HG03095 (cell line): ENCODE results near the gene DOK6.
"Not testable (repeated sequence)": the region's sequence is repeated elsewhere in the genome, so short reads cannot be mapped to it uniquely, and the experiment has no call there.

Experiments
- ATAC-seq: cut with Tn5 transposase; IDR thresholded peaks from one replicate; pipeline ENCODE4 v1.9.1; 2021; ENCODE audit warnings: moderate library complexity; ENCODE audit not compliant: unreplicated experiment

Gene DOK6

GRCh38 chr18:69789794-69790193, 389.1 kb downstream of the DOK6 start:
- ATAC-seq = no peak

GRCh38 chr18:69790649-69791048, 390.0 kb downstream of the DOK6 start:
- ATAC-seq = no peak

- no peak for ATAC-seq
Measured at GRCh38 chr18:69795791-69796190, 395.1 kb downstream of the DOK6 start.

GRCh38 chr18:69804776-69805501, 404.3 kb downstream of the DOK6 start:
- no peak for ATAC-seq

GRCh38 chr18:69808399-69808798, 407.7 kb downstream of the DOK6 start:
- no peak for ATAC-seq

- no peak for ATAC-seq
Measured at GRCh38 chr18:69813559-69813958, 412.9 kb downstream of the DOK6 start.

GRCh38 chr18:69814861-69815385, 414.2 kb downstream of the DOK6 start:
- no peak for ATAC-seq

- ATAC-seq = no peak
Measured at GRCh38 chr18:69817335-69817940, 416.8 kb downstream of the DOK6 start.

- no peak for ATAC-seq
Measured at GRCh38 chr18:69819460-69819859, 418.8 kb downstream of the DOK6 start.

GRCh38 chr18:69820538-69820937, 419.9 kb downstream of the DOK6 start:
- ATAC-seq = no peak

GRCh38 chr18:69830189-69830588, 429.5 kb downstream of the DOK6 start:
- no peak for ATAC-seq

- ATAC-seq = not testable (repeated sequence)
Measured at GRCh38 chr18:69834980-69835379, 434.3 kb downstream of the DOK6 start.

GRCh38 chr18:69838003-69838402, 437.3 kb downstream of the DOK6 start:
- no peak for ATAC-seq

GRCh38 chr18:69838620-69839411, 438.1 kb downstream of the DOK6 start:
- peak; percentile 60 for ATAC-seq

- ATAC-seq = no peak
Measured at GRCh38 chr18:69839497-69839896, 438.8 kb downstream of the DOK6 start.

GRCh38 chr18:69840001-69840400, 439.3 kb downstream of the DOK6 start:
- ATAC-seq = no peak

GRCh38 chr18:69840445-69840844, 439.8 kb downstream of the DOK6 start:
- ATAC-seq = no peak

GRCh38 chr18:69841117-69841516, 440.4 kb downstream of the DOK6 start:
- no peak for ATAC-seq

- no peak for ATAC-seq
Measured at GRCh38 chr18:69843015-69843414, 442.3 kb downstream of the DOK6 start.

GRCh38 chr18:69844656-69845055, 444.0 kb downstream of the DOK6 start:
- no peak for ATAC-seq

GRCh38 chr18:69845593-69846506, 445.2 kb downstream of the DOK6 start:
- no peak for ATAC-seq
